SK-N-MC (cell line): ENCODE measurements around the gene TMPRSS12.

Experiments
- EZH2 ChIP-seq: fragments of 200-600 bp; sonication (generic); IDR thresholded peaks from one replicate; pipeline ENCODE4 v1.6.1; 2017; ENCODE audit warnings: antibody characterized with exemption
- POLR2AphosphoS5 ChIP-seq: IDR thresholded peaks from 2 replicates; pipeline ENCODE4 v1.6.1; 2012; ENCODE audit warnings: mild to moderate bottlenecking, low read depth, low read length, borderline replicate concordance

- no peak for TF ChIP-seq POLR2AphosphoS5
- no peak for TF ChIP-seq EZH2
These were observed 13.8 kb upstream of the TMPRSS12 start for GRCh38 chr12:50828886-50829285.
